ENCODE results near the gene MTUS2.

DNA sequence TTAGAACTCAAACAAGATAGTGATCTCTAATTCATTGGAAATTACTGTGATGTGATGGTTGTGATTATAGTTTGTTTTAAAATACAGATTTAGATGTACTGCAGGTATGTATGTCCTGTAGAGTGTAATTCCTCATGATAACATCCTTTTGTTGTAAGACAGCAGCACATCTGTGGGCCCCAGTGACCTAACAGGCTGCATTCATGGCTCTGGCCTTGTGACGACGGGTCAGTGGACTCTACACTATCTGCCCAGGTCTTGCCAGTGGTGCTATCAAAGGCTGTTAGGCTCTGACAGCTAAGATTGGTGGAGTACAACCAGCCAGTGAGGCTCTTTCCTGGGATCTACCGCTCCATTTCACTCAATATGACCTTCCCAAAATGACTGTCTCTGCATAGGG, 158.4 kb downstream of the MTUS2 start:
- TF ChIP-seq POLR2AphosphoS5 (IDR thresholded peaks at IDR 0.05): no peak
- TF ChIP-seq CTCF (IDR thresholded peaks at IDR 0.05): no peak
- TF ChIP-seq EP300 (IDR thresholded peaks at IDR 0.05): no peak

Data from stomach (tissue), 4 donors.